ENCODE data around the gene TASP1. TPM values are rescaled to one million over a fixed set of nuclear protein-coding genes. Genes with fewer than 3 reads are reported as not detected.
"Not testable (repeated sequence)": the region's sequence is repeated elsewhere in the genome, so short reads cannot be mapped to it uniquely, and the experiment has no call there.

Gene TASP1
- total and polyA plus RNA-seq, 2 donors (not counting 3 experiments of a cell fraction or from before 2014, with no cell fraction given), result 3.5 to 8.9 TPM

DNA sequence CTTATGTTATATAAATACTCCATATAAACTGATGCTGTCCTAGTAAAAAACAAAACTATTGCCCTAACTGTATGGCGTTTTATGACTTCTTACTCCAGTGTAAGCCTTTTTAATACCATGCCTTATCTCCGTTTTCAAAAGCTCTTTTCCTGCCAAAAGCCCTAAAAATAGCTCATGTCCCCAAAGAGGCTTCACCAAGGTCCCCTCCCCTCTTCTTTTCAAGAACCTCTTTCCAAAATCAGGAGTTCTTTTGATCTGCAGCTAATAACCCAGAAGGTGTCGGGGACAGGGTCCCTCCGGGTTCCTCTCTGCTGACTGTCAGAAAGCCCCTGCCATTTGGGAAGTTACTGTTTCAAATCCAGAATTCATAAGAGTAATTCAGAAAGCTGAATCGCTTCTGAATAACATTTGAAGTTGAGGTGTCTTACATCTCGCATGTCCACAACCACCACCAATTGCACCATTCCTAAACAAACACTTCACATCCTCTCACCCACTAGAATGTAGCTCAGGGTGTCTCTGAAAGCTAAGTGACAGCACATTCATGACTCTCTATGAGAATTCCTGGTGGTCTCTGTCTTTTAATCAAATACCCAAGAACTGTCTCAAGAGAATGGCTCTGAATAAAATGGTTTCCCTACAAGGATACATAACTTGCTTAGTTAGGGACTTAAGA lies 13.3 kb downstream of the TASP1 start:
- H3K27ac ChIP-seq (ENCODE audit: insufficient read depth, low read depth, low read length), result no peak overlapping the region
- no peak overlapping the region for H2AFZ ChIP-seq (ENCODE audit: low read depth, low read length)
- H3K4me3 ChIP-seq (replicated peaks in 1 of 3; ENCODE audit: insufficient read depth in 1 of 3, low read depth in 1 of 3, low read length in 3 of 3), result no peak overlapping the region
- dilution Hi-C loops (cut with MboI; ENCODE audit: extremely low pct_ligation_motif_present, low sequenced_read_pairs), result no loop called here
- no peaks in the 10 kb centered on the region for H3K36me3 ChIP-seq (ENCODE audit: control insufficient read depth in 2 of 2, extremely low read depth in 1 of 2, insufficient read depth in 2 of 2, low read length in 2 of 2)
- H3K79me2 ChIP-seq (ENCODE audit: control insufficient read depth, insufficient read depth, low read length), result no peaks in the 10 kb centered on the region
- TF ChIP-seq GATA2 (IDR thresholded peaks at IDR 0.05; ENCODE audit: insufficient read depth, insufficient read length, low read depth, low read length) (no peak), MYC (IDR thresholded peaks at IDR 0.05; ENCODE audit: low read depth, low read length) (no peak), POLR2AphosphoS5 (IDR thresholded peaks at IDR 0.05; ENCODE audit: insufficient read depth, low read depth, low read length) (no peak), EZH2 (IDR thresholded peaks at IDR 0.05; ENCODE audit: borderline replicate concordance, low read depth, low read length, severe bottlenecking) (no peak), JUN (IDR thresholded peaks at IDR 0.05; ENCODE audit: borderline replicate concordance, insufficient read depth, insufficient read length, low read depth) (no peak), POLR2A (IDR thresholded peaks at IDR 0.05; ENCODE audit: low read depth, low read length) (no peak), FOS (IDR thresholded peaks at IDR 0.05; ENCODE audit: borderline replicate concordance, insufficient read depth, low read length) (no peak)
- TF ChIP-seq, protein P1, sequence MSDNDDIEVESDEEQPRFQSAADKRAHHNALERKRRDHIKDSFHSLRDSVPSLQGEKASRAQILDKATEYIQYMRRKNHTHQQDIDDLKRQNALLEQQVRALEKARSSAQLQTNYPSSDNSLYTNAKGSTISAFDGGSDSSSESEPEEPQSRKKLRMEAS (IDR thresholded peaks at IDR 0.05; ENCODE audit: insufficient read depth, insufficient read length), result no peak
- TF ChIP-seq, protein P2, sequence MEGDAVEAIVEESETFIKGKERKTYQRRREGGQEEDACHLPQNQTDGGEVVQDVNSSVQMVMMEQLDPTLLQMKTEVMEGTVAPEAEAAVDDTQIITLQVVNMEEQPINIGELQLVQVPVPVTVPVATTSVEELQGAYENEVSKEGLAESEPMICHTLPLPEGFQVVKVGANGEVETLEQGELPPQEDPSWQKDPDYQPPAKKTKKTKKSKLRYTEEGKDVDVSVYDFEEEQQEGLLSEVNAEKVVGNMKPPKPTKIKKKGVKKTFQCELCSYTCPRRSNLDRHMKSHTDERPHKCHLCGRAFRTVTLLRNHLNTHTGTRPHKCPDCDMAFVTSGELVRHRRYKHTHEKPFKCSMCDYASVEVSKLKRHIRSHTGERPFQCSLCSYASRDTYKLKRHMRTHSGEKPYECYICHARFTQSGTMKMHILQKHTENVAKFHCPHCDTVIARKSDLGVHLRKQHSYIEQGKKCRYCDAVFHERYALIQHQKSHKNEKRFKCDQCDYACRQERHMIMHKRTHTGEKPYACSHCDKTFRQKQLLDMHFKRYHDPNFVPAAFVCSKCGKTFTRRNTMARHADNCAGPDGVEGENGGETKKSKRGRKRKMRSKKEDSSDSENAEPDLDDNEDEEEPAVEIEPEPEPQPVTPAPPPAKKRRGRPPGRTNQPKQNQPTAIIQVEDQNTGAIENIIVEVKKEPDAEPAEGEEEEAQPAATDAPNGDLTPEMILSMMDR (IDR thresholded peaks at IDR 0.05; ENCODE audit: extremely low read depth in 1 of 2, insufficient read depth in 1 of 2, low read depth in 1 of 2, low read length in 2 of 2), result no peak
- H3K9me3 ChIP-seq (replicated peaks; ENCODE audit: control insufficient read depth, insufficient read depth, low read length), result no peaks in the 10 kb centered on the region
- ChIA-PET CTCF (interaction anchor here (1.0 kb wide), 1 partner anchor 79 kb away, joined by 4 read pairs; no protein-coding TSS in a partner anchor), POLR2A (no interaction called here)
- DNase-seq (ENCODE audit: low read depth, low spot score) (no peak), FAIRE-seq (no peak)
- no peaks in the 10 kb centered on the region for H4K20me1 ChIP-seq (replicated peaks; ENCODE audit: control insufficient read depth, extremely low read depth, insufficient read depth, low read length)
- no peaks in the 10 kb centered on the region for H3K9me1 ChIP-seq (replicated peaks; ENCODE audit: control insufficient read depth, extremely low read depth, insufficient read depth, low read length)
- no peak overlapping the region for H3K4me2 ChIP-seq (ENCODE audit: insufficient read depth, low read length)
- intact Hi-C loops (cut with micrococcal nuclease), result no loop called here
- no peaks in the 10 kb centered on the region for H3K4me1 ChIP-seq (ENCODE audit: control insufficient read depth, extremely low read depth, insufficient read depth, low read length)
- BruUV-seq (replicated peaks), result no TSS peak
- H3K27me3 ChIP-seq (ENCODE audit: control insufficient read depth in 2 of 2, insufficient read depth in 2 of 2, low read length in 2 of 2), result no peaks in the 10 kb centered on the region
- H3K9ac ChIP-seq (replicated peaks; ENCODE audit: extremely low read depth, insufficient read depth, low read length), result no peak overlapping the region

DNA sequence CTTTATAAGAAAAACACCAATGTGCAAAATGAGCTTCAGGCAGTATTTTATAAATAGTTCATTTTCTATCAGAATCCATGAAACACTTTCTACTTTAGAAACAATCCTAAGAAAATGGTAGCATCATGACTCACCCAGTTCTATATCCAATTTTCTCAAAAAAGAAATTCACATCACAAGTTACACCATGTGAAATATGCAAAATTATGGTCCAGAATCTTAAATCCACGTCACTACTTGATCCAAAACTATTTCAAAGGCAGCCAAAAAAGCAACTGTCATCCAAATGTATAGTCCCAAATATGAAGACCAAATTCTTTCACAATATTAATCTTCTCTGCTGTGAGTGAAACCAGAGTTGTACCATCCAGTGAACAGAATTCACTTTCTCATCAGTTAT lies 19.3 kb downstream of the TASP1 start:
- H3K36me3 ChIP-seq (ENCODE audit: control insufficient read depth in 2 of 2, extremely low read depth in 1 of 2, insufficient read depth in 2 of 2, low read length in 2 of 2); H3K79me2 ChIP-seq (ENCODE audit: control insufficient read depth, insufficient read depth, low read length); POLR2A ChIA-PET; FAIRE-seq; H3K4me1 ChIP-seq (ENCODE audit: control insufficient read depth, extremely low read depth, insufficient read depth, low read length); H3K9me1 ChIP-seq (replicated peaks; ENCODE audit: control insufficient read depth, extremely low read depth, insufficient read depth, low read length); intact Hi-C loops (cut with micrococcal nuclease); H2AFZ ChIP-seq (ENCODE audit: low read depth, low read length); dilution Hi-C loops (cut with MboI; ENCODE audit: extremely low pct_ligation_motif_present, low sequenced_read_pairs); H3K9me3 ChIP-seq (replicated peaks; ENCODE audit: control insufficient read depth, insufficient read depth, low read length); BruUV-seq (replicated peaks); H4K20me1 ChIP-seq (replicated peaks; ENCODE audit: control insufficient read depth, extremely low read depth, insufficient read depth, low read length); H3K27me3 ChIP-seq (ENCODE audit: control insufficient read depth in 2 of 2, insufficient read depth in 2 of 2, low read length in 2 of 2); H3K4me2 ChIP-seq (ENCODE audit: insufficient read depth, low read length); DNase-seq (ENCODE audit: low read depth, low spot score); H3K9ac ChIP-seq (replicated peaks; ENCODE audit: extremely low read depth, insufficient read depth, low read length); H3K27ac ChIP-seq (ENCODE audit: insufficient read depth, low read depth, low read length); H3K4me3 ChIP-seq (replicated peaks in 1 of 3; ENCODE audit: insufficient read depth in 1 of 3, low read depth in 1 of 3, low read length in 3 of 3): not testable (repeated sequence)
- CTCF ChIA-PET, result interaction anchor here (0.6 to 2.3 kb wide), 2 partner anchors 61 to 73 kb away, joined by 3 to 7 read pairs; no protein-coding TSS in a partner anchor

Measured in endothelial cell of umbilical vein (primary cell).